ENCODE measurements around the gene ADCY5. TPM values are rescaled to one million over a fixed set of nuclear protein-coding genes. Genes with fewer than 3 reads are reported as not detected.

ADCY5 gene
- total RNA-seq, 2 donors from 2014 or later = 12.9 to 69.6 TPM

DNA sequence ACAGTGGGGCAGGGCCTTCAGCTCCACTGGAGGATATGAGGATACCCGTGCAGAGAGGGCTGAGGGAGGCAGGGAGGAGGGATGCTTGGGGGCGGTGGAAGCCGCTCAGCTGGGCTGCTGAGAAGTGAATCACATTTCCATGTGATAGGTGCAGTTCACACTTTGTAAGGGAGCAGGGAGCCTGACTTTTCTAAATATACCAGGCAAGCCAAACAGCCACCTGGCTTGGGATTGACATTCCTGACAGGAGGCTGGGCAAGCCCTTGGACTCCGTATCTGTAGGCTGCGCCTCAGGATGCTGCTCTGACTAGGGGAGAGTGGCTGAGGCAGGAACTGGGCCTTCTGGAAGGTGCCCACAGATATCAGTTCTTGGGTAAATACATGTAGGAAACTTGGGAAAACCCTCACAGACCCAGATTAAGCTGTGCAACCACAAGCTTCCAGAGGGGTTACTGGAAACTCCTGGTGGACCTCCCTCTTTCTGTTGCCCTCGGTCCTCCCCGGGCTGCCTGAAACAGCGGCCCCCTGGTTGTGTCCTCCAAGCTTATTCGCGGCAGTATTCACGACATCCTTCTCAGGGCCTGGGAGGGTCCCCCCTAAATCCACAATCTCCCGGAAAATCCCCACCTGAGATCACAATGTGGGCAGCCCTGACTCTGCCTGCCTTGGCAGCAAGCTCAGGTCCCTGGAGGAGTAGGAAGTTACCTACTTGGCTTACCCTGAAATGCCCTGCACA, 33.0 kb upstream of the ADCY5 start:
- intact Hi-C loops (cut with DNase I) = no loop called here
- 89% methylated on average over 10 of the region's 12 CpGs for WGBS
- H3K4me1 ChIP-seq (replicated peaks) = no peaks in the 10 kb centered on the region
- H3K27ac ChIP-seq = no peak overlapping the region
- no peaks in the 10 kb centered on the region for H3K27me3 ChIP-seq (replicated peaks; ENCODE audit: insufficient read depth)
- no peak for DNase-seq (ENCODE audit: low spot score)
- H3K4me3 ChIP-seq = no peak overlapping the region
- no peaks in the 10 kb centered on the region for H3K9me3 ChIP-seq
- no peaks in the 10 kb centered on the region for H3K36me3 ChIP-seq
- TF ChIP-seq, protein P1, sequence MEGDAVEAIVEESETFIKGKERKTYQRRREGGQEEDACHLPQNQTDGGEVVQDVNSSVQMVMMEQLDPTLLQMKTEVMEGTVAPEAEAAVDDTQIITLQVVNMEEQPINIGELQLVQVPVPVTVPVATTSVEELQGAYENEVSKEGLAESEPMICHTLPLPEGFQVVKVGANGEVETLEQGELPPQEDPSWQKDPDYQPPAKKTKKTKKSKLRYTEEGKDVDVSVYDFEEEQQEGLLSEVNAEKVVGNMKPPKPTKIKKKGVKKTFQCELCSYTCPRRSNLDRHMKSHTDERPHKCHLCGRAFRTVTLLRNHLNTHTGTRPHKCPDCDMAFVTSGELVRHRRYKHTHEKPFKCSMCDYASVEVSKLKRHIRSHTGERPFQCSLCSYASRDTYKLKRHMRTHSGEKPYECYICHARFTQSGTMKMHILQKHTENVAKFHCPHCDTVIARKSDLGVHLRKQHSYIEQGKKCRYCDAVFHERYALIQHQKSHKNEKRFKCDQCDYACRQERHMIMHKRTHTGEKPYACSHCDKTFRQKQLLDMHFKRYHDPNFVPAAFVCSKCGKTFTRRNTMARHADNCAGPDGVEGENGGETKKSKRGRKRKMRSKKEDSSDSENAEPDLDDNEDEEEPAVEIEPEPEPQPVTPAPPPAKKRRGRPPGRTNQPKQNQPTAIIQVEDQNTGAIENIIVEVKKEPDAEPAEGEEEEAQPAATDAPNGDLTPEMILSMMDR (IDR thresholded peaks at IDR 0.05) = no peak
- no peak for TF ChIP-seq POLR2AphosphoS5 (IDR thresholded peaks at IDR 0.05)
- no peak for TF ChIP-seq POLR2A (IDR thresholded peaks at IDR 0.05)

DNA sequence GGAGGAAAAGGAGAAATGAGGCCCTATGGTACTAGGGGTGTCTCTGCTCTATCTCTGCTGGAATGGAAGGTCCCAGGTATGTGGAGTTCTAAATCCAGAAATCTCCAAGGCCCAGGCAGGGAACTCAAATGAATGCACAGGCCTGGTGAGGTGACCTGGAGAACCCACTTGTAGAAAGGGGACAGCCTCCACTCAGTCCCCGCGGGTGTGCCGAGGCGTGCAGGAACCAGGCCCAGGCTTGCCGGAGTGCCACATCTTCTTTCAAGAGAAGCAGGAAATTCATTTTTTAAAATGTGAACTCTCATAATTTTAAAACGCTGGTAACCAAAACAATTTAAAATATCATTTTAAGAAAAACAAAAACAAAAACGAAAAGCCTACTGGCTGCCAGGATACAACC, 32.2 kb upstream of the ADCY5 start:
- no peak for DNase-seq (ENCODE audit: low spot score)
- intact Hi-C loops (cut with DNase I) = no loop called here
- H3K4me3 ChIP-seq = no peak overlapping the region
- H3K4me1 ChIP-seq (replicated peaks) = no peaks in the 10 kb centered on the region
- TF ChIP-seq POLR2A (IDR thresholded peaks at IDR 0.05) (no peak), POLR2AphosphoS5 (IDR thresholded peaks at IDR 0.05) (no peak)
- TF ChIP-seq, protein P1 (IDR thresholded peaks at IDR 0.05) = no peak
- no peaks in the 10 kb centered on the region for H3K36me3 ChIP-seq
- no peaks in the 10 kb centered on the region for H3K9me3 ChIP-seq
- no peak overlapping the region for H3K27ac ChIP-seq
- H3K27me3 ChIP-seq (replicated peaks; ENCODE audit: insufficient read depth) = no peaks in the 10 kb centered on the region
- WGBS = 58% methylated on average over 7 of the region's 7 CpGs

DNA sequence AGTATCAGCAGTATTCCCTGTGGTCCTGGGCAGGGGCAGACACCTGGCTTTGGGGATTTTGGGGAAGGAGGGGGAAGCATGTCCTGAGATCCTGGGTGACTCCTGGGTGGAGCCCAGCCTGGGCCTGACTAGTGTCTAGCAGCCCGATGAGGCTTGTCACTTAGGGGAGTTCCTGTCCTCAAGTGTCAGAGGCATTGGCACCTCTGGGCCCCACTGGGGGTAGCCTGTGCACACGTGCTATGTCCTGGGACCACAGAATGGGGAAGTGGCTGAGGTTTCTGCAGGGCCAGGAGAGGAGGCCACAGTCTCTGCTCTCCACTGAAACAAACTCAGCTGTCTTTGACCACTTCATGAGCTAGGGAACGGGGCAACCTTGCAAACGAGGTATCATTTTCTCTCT, 31.5 kb upstream of the ADCY5 start:
- Histone ChIP-seq H3K4me1 (replicated peaks) (no peaks in the 10 kb centered on the region), H3K27ac (no peak overlapping the region), H3K36me3 (no peaks in the 10 kb centered on the region), H3K4me3 (no peak overlapping the region), H3K9me3 (no peaks in the 10 kb centered on the region), H3K27me3 (replicated peaks; ENCODE audit: insufficient read depth) (no peaks in the 10 kb centered on the region)
- TF ChIP-seq, protein P1 (IDR thresholded peaks at IDR 0.05) = no peak
- TF ChIP-seq POLR2AphosphoS5 (IDR thresholded peaks at IDR 0.05) = no peak
- no peak for TF ChIP-seq POLR2A (IDR thresholded peaks at IDR 0.05)
- 83% methylated on average over 4 of the region's 4 CpGs for WGBS
- intact Hi-C loops (cut with DNase I) = no loop called here
- no peak for DNase-seq (ENCODE audit: low spot score)

DNA sequence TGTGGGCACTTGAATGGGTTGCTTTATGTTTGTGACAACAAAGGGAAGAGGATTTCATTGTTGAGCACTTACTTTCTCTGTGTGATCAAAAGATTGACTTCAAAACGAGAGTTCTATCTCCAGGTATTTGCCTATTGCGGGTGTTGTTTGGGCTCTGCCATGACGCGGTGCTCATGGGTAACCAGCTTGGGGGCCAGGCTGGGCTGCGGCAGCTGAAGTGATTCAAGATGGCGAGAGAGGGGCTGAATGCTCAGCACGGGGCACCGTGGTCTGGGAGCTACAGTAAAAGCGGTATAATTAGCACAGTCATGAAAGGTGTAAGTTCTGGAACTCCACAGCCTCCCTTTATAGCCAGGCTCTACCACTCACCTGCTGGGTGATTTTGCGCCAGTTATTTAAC, 31.0 kb upstream of the ADCY5 start:
- no peak for DNase-seq (ENCODE audit: low spot score)
- WGBS = 90% methylated on average over 10 of the region's 10 CpGs
- intact Hi-C loops (cut with DNase I) = no loop called here

More for the DNA sequence above, 31.0 kb upstream of the ADCY5 start:
- no peaks in the 10 kb centered on the region for H3K9me3 ChIP-seq
- H3K27me3 ChIP-seq (replicated peaks; ENCODE audit: insufficient read depth) = no peaks in the 10 kb centered on the region
- no peak overlapping the region for H3K4me3 ChIP-seq
- no peaks in the 10 kb centered on the region for H3K4me1 ChIP-seq (replicated peaks)
- no peaks in the 10 kb centered on the region for H3K36me3 ChIP-seq
- TF ChIP-seq, protein P1 (IDR thresholded peaks at IDR 0.05) = no peak
- TF ChIP-seq POLR2AphosphoS5 (IDR thresholded peaks at IDR 0.05) (no peak), POLR2A (IDR thresholded peaks at IDR 0.05) (no peak)
- no peak overlapping the region for H3K27ac ChIP-seq

Data from prostate gland (tissue), 2 donors.